H1 (cell line): ENCODE data around the gene EFNA3. TPM values are rescaled to one million over a fixed set of nuclear protein-coding genes. Genes with fewer than 3 reads are reported as not detected.

Source experiments
- CTBP2 ChIP-seq: IDR thresholded peaks from 2 replicates; pipeline ENCODE4 v1.7.0; 2011; ENCODE audit warnings: borderline replicate concordance, mild to moderate bottlenecking, moderate library complexity, mixed read lengths, low read length; ENCODE audit not compliant: insufficient read depth, insufficient read length
- GTF2F1 ChIP-seq: IDR thresholded peaks from 2 replicates; pipeline ENCODE4 v1.6.1; 2012; ENCODE audit warnings: low read depth, low read length, improper control_type of control experiment, borderline replicate concordance
- PHF8 ChIP-seq: fragments of 200-600 bp; sonication (generic); conservative IDR thresholded peaks from 2 replicates; pipeline ENCODE4 v1.7.1; 2012; ENCODE audit warnings: low read depth, mild to moderate bottlenecking, inconsistent platforms, low read length, moderate library complexity
- POU5F1 ChIP-seq: IDR thresholded peaks from 2 replicates; pipeline ENCODE4 v1.6.1; 2011; ENCODE audit warnings: low read depth, mild to moderate bottlenecking, low read length, moderate library complexity
- RBBP5 ChIP-seq: IDR thresholded peaks from 2 replicates; pipeline ENCODE4 v1.7.1; 2012; ENCODE audit warnings: low read depth, mild to moderate bottlenecking, inconsistent platforms, low read length, moderate library complexity, borderline replicate concordance
- RXRA ChIP-seq: IDR thresholded peaks from 2 replicates; pipeline ENCODE4 v1.6.1; 2011; ENCODE audit warnings: low read depth, mild to moderate bottlenecking, low read length, moderate library complexity; ENCODE audit not compliant: insufficient read depth
- SIN3A ChIP-seq, 2 experiments: IDR thresholded peaks in 1 of 2; conservative IDR thresholded peaks in 1 of 2; 2 replicates each; pipeline ENCODE4 v1.6.1; 2011 to 2012; ENCODE audit warnings: low read length in 2 of 2, improper control_type of control experiment in 1 of 2, low read depth in 1 of 2, mild to moderate bottlenecking in 1 of 2
- TAF7 ChIP-seq: optimal IDR thresholded peaks from 2 replicates; pipeline ENCODE3; 2011; ENCODE audit warnings: low read depth, mild to moderate bottlenecking, inconsistent platforms, low read length, moderate library complexity, borderline replicate concordance
- polyA plus RNA-seq, 7 experiments: library from polyadenylated mRNA; depleted of rRNA in 3 of 7; stranded (reverse) in 5 of 7; unstranded in 2 of 7; fragments of >200 nt in 5 of 7; fragments of 200-250 nt in 2 of 7; gene quantifications; 1 replicate in 5 of 7; 2 replicates in 1 of 7; 4 replicates in 1 of 7; pipeline versions ENCODE4 v1.2.1 to v1.2.3, GENCODE V29; 2011 to 2013; ENCODE audit warnings: missing spikeins in 2 of 7, mixed read lengths in 2 of 7
- total RNA-seq: library from RNA; stranded (reverse); fragmentation: NEBNext Ultra II Directional; extraction: Animal tissue kit (Norgen Biotek cat#: 25700); gene quantifications from 2 replicates; pipeline ENCODE4 v1.2.1, GENCODE V29; 2021
- TF ChIP-seq, protein P1 (sequence below): IDR thresholded peaks from 2 replicates; pipeline ENCODE4 v1.6.1; 2011; ENCODE audit warnings: low read depth, mild to moderate bottlenecking, low read length; ENCODE audit not compliant: insufficient read depth

EFNA3 gene
- total and polyA plus RNA-seq, 2 of the 8 experiments (the other 6 are each of a cell fraction or from before 2014, with no cell fraction given), result 10.8 to 13.8 TPM

DNA sequence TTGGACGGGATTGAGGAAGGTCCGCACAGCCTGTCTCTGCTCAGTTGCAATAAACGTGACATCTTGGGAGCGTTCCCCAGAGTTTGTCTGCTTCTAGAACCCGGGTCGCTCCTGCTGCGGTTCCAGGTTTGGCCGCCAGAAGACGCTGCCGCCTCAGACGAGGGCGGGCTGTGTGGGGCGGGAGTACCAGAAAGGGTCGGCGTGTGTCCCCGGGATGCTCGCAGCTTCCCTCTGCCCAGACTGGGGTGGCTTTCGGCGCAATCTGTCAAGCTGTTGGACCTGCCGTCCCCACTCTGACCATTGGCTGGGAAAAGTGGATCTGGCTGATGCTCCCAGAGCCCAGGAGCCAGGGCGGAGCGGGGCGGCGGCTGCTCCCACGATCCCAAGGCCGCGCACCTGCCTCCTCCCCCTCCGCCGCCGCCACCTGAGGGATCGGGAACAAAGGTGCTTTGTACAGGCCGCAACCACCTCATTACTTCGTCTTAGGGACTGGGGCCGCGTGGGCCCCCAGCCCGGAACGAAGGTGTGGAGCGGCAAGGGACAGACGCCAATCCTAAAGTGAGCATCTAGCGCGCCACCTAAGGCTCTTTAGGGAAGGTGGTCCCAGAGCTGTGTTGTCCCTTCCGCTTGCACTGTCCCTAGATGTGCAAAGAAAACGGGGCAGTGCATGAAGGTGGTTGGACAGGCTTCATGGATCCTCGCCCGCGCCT is 15.8 kb upstream of the EFNA3 start (continued):
- TF ChIP-seq SIN3A (conservative IDR thresholded peaks at IDR 0.05 in 1 of 2, IDR thresholded peaks at IDR 0.05 in 1 of 2; ENCODE audit: low read depth in 1 of 2, low read length in 2 of 2) (peak in 1 of 2 experiments; percentile 70; a peak in 1 of 4 replicates), RBBP5 (no peak), PHF8 (no peak), RXRA (no peak), TAF7 (no peak), CTBP2 (no peak), GTF2F1 (no peak), POU5F1 (no peak)
- TF ChIP-seq, protein P1, sequence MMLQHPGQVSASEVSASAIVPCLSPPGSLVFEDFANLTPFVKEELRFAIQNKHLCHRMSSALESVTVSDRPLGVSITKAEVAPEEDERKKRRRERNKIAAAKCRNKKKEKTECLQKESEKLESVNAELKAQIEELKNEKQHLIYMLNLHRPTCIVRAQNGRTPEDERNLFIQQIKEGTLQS, result no peak
